Loucy (cell line): ENCODE measurements around the gene NLGN1.

ENCODE experiments used
- EZH2phosphoT487 ChIP-seq: fragments of 200-600 bp; IDR thresholded peaks from 2 replicates; pipeline ENCODE4 v1.6.1; 2018; ENCODE audit warnings: antibody characterized with exemption, mild to moderate bottlenecking, moderate library complexity, borderline replicate concordance
- TF ChIP-seq, protein P1 (sequence below): fragments of 200-600 bp; sonication (generic); conservative IDR thresholded peaks from 2 replicates; pipeline ENCODE4 v1.5.1; 2014; ENCODE audit warnings: mild to moderate bottlenecking, antibody characterized with exemption, low read length

DNA sequence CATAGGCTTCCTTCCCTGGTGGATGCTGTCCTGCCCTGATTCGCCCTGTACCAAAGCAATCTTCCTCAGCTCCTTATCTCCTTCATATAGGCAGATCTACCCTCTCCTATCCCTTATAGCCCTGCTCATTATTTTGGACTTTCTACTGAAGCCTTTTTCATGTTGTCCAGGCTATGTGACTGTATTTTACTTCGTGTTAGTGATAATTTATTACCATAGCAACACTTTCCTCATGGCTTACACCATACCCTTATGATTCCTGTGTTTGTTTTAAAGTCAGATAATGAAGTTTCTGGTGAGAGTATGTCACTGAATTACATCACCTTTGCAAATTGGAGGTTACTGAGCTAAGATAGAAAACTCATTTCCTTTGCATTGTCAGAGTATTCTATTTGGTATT lies 352.6 kb downstream of the NLGN1 start:
- TF ChIP-seq, protein P1, sequence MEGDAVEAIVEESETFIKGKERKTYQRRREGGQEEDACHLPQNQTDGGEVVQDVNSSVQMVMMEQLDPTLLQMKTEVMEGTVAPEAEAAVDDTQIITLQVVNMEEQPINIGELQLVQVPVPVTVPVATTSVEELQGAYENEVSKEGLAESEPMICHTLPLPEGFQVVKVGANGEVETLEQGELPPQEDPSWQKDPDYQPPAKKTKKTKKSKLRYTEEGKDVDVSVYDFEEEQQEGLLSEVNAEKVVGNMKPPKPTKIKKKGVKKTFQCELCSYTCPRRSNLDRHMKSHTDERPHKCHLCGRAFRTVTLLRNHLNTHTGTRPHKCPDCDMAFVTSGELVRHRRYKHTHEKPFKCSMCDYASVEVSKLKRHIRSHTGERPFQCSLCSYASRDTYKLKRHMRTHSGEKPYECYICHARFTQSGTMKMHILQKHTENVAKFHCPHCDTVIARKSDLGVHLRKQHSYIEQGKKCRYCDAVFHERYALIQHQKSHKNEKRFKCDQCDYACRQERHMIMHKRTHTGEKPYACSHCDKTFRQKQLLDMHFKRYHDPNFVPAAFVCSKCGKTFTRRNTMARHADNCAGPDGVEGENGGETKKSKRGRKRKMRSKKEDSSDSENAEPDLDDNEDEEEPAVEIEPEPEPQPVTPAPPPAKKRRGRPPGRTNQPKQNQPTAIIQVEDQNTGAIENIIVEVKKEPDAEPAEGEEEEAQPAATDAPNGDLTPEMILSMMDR: no peak
- TF ChIP-seq EZH2phosphoT487: no peak
